WI38 (cell line): ENCODE measurements around the gene LYSET.

ENCODE experiments used
- H3K4me3 ChIP-seq: 2 replicates; pipeline ENCODE4 v1.5.1; 2011; ENCODE audit warnings: low read depth, mild to moderate bottlenecking, control low read depth, low read length
- TF ChIP-seq, protein P1 (sequence below): IDR thresholded peaks from 2 replicates; pipeline ENCODE4 v1.5.1; 2012; ENCODE audit warnings: low read depth, mild to moderate bottlenecking, control low read depth, low read length

LYSET gene

DNA sequence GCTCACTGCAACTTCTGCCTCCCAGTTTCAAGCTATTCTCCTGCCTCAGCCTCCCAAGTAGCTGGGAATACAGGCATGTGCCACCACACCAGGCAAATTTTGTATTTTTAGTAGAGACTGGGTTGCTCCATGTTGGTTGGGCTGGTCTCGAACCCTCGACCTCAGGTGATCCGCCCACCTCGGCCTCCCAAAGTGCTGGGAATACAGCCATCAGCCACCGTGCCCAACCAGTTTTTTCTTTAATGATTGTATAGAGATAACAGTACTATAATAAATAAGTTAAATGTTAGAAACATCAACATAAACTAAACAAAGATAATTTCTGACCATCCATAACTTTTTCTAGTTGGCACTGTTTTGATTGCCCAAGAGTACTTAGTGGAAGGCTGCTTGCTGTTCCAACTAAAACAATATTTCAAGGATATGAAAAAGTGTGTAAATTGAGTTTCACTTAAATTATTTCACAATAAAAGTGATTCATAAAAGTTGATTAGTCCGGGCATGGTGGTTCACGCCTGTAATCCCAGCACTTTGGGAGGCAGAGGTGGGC, 16.1 kb downstream of the LYSET start:
- H3K4me3 ChIP-seq: no peak overlapping the region
- TF ChIP-seq, protein P1, sequence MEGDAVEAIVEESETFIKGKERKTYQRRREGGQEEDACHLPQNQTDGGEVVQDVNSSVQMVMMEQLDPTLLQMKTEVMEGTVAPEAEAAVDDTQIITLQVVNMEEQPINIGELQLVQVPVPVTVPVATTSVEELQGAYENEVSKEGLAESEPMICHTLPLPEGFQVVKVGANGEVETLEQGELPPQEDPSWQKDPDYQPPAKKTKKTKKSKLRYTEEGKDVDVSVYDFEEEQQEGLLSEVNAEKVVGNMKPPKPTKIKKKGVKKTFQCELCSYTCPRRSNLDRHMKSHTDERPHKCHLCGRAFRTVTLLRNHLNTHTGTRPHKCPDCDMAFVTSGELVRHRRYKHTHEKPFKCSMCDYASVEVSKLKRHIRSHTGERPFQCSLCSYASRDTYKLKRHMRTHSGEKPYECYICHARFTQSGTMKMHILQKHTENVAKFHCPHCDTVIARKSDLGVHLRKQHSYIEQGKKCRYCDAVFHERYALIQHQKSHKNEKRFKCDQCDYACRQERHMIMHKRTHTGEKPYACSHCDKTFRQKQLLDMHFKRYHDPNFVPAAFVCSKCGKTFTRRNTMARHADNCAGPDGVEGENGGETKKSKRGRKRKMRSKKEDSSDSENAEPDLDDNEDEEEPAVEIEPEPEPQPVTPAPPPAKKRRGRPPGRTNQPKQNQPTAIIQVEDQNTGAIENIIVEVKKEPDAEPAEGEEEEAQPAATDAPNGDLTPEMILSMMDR: no peak

DNA sequence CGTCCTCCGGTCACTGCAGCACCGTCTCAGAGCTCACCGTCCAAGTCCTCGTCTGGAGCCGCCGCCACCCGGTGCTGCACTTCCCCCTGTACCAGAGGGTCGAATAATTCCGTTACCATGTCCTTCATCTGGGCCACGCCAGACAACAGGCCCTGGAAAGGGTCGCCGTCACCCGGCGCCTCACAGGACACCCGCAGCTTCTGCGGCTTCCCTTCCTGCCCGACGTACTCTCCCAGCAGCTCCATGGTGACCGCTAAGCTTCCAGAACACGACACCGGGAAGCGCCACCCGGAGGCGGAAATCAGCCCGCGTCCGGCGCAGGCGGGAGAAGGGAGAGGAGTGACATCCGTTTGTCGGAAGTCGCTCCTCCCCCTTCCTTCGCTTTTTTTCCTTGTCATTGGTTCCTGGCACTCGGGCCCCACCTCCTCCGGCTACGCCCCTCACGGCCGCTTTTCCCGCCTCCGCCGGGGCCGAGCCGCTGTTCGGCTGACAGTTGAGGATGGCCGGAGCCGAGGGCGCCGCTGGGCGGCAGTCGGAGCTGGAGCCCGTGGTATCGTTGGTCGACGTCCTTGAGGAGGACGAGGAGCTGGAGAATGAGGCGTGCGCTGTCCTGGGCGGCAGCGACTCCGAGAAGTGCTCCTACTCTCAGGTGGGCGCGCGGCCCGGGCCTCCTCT, 21.8 kb downstream of the LYSET start, which contains the start of the genes GON7 and UBR7:
Gene GON7 (minus strand): TSS at position 273 of the 675 bp plus-strand sequence. CDS start 28 bp downstream, at position 245.
Gene UBR7 (plus strand): TSS at position 464 of the 675 bp plus-strand sequence. CDS start 36 bp downstream, at position 500.
- TF ChIP-seq, protein P1: no peak
- peak within 1 kb of the TSS; percentile 90 for H3K4me3 ChIP-seq

DNA sequence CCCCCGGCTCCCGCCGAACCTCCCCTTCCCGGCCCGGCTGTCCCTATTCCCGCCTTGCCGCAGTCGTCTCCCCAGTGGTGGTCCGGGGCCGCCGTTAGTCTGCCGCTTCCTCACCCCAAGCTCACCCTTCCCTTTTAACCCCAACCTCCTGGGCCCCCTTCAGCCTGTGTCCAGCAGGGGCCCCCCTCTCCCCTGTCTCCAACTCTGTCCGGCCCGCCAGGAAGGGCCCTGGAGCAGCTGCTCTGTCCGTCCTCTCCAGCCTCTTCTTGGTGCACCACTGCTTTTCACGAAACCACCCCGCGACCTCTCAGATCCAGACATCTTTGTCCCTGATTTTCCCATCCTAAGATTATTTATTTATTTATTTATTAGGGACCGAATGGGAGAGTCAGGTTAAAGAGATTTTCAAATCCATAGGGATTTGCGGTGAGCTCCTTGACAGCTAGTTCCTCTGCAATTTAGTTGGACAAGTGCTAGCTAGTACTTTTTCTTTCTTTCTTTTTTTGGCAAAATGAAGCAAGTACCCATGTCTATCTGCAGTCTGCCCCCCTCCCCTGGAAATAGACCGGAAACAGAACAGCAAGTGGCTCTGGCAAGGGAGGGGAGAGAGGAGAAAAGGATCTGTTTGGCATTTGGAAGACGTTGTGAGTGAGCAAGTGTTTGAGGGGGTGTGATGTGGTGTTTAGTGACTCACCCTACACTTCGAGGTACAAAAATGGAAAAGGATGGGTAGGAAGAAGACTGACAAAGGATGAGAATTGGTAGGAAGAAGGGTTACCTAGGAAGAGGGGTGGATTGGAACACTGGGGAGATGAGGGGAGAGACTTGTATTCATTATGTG, 22.6 kb downstream of the LYSET start:
- peak overlapping the region; percentile 90 for H3K4me3 ChIP-seq
- TF ChIP-seq, protein P1: peak; percentile 51

DNA sequence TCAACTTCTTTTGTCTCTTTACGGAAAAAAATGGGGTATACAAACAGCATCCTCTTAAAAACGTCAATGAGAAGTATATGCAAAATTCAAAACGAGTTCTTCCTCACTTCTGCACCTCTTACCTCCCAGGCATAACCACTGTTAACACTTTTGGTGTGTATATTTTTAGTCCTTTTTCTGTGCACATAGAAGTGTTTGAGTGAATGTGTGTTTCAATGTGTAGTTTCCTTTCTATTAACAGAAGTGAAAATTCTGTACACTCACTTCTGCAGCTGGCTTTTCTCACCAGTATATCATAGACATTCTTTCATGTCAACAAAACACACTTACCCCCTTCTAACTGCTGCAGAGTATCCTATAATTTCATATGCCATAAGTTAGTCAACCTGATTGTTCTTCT, 27.3 kb downstream of the LYSET start:
- no peak overlapping the region for H3K4me3 ChIP-seq
- TF ChIP-seq, protein P1: no peak

DNA sequence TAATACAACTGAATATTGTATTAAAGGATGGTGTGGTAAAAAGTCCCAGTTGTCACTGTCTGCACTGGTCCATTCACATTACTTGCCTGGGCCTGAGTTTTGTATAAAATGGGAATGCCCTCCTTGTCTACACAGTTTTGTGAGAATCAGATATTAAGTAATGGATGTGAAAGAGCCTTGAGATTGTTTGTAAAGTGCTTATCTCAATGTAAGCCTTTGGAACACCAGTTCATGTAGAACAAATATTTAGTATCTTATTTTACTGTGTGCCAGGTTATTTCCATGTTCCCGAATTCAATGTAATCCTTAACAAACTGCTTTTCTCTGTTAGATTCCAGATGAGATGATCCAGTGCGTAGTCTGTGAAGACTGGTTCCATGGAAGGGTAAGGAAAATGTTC, 29.5 kb downstream of the LYSET start:
- no peak overlapping the region for H3K4me3 ChIP-seq
- TF ChIP-seq, protein P1: no peak

DNA sequence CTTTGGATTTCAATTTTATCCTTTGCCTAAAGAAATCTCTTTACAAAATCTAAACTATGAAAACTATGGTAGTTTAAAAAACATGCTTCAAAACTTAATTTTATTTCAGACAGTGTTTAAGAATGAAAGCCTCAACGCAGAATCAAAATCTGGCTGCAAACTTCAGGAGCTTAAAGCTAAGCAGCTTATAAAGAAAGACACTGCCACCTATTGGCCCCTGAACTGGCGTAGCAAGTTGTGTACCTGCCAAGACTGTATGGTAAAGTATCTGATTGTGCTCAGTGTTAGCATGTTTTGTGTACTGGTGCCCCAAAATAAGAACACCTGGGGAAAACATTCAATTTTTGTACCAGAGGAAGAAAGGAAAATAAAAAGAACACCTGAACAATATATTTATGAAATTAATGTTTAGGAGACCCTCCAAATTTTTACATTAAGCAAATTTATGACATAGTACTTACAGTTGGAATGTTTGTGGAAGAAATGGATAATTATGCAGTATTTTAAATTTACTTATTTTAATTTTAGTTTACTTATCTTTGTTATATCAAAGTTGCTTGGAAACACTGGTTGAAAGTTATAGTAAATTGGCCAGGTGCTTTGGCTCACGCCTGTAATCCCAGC, 34.1 kb downstream of the LYSET start:
- TF ChIP-seq, protein P1: peak; percentile 30
- no peak overlapping the region for H3K4me3 ChIP-seq
